Measurements from ENCODE around the gene LRRC4C. TPM values are rescaled to one million over a fixed set of nuclear protein-coding genes. Genes with fewer than 3 reads are reported as not detected.

LRRC4C gene
- total and polyA plus RNA-seq, 4 donors: 0.10 to 0.93 (median 0.30) TPM

DNA sequence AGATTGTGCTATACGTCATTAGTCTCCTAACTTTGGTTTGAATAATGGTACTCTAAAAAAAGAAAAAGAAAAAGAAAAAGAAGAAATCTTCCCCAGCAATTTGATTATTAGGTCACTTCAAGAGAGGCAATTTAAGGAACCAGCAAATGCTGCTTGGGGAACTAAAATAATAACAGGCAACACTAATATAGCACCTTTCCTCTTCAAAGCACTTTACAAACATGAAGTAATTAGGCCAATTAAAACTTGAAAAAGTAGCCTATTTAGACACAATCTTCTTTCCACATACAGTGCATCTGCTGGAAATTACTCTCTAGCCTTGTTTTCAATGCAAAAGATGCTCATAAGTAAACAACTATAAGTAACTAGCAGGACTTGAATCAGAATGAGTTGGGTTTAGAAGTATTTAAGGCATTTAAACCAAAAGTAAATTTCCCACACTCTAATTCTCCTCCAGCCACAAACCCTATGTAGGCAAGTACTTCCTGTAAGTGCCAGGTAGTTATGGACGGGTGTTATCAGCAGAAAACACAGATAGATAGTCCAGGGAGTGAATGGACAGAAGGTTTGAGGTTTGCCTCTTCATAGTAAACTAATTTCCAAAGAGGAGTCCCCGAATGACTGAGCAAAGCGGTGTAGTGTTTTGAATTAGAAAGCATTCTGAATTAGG lies 44.5 kb downstream of the LRRC4C start:
- 82% methylated on average over 4 of the region's 4 CpGs for WGBS
- no peaks in the 10 kb centered on the region for H3K36me3 ChIP-seq (ENCODE audit: control insufficient read depth in 4 of 4, insufficient read depth in 3 of 4, low read depth in 1 of 4, low read length in 3 of 4)
- TF ChIP-seq EGR1 (IDR thresholded peaks at IDR 0.05; ENCODE audit: low read depth in 2 of 2) (no peak), YY1 (IDR thresholded peaks at IDR 0.05) (no peak), RAD21 (IDR thresholded peaks at IDR 0.05) (no peak), HNF4G (IDR thresholded peaks at IDR 0.05) (no peak), HNF4A (conservative IDR thresholded peaks at IDR 0.05) (no peak)
- TF ChIP-seq, protein P1, sequence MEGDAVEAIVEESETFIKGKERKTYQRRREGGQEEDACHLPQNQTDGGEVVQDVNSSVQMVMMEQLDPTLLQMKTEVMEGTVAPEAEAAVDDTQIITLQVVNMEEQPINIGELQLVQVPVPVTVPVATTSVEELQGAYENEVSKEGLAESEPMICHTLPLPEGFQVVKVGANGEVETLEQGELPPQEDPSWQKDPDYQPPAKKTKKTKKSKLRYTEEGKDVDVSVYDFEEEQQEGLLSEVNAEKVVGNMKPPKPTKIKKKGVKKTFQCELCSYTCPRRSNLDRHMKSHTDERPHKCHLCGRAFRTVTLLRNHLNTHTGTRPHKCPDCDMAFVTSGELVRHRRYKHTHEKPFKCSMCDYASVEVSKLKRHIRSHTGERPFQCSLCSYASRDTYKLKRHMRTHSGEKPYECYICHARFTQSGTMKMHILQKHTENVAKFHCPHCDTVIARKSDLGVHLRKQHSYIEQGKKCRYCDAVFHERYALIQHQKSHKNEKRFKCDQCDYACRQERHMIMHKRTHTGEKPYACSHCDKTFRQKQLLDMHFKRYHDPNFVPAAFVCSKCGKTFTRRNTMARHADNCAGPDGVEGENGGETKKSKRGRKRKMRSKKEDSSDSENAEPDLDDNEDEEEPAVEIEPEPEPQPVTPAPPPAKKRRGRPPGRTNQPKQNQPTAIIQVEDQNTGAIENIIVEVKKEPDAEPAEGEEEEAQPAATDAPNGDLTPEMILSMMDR (IDR thresholded peaks at IDR 0.05; ENCODE audit: low read depth, low read length, missing input control): no peak
- TF ChIP-seq, protein P2, sequence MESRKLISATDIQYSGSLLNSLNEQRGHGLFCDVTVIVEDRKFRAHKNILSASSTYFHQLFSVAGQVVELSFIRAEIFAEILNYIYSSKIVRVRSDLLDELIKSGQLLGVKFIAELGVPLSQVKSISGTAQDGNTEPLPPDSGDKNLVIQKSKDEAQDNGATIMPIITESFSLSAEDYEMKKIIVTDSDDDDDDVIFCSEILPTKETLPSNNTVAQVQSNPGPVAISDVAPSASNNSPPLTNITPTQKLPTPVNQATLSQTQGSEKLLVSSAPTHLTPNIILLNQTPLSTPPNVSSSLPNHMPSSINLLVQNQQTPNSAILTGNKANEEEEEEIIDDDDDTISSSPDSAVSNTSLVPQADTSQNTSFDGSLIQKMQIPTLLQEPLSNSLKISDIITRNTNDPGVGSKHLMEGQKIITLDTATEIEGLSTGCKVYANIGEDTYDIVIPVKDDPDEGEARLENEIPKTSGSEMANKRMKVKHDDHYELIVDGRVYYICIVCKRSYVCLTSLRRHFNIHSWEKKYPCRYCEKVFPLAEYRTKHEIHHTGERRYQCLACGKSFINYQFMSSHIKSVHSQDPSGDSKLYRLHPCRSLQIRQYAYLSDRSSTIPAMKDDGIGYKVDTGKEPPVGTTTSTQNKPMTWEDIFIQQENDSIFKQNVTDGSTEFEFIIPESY (IDR thresholded peaks at IDR 0.05): no peak
- TF ChIP-seq, protein P3, sequence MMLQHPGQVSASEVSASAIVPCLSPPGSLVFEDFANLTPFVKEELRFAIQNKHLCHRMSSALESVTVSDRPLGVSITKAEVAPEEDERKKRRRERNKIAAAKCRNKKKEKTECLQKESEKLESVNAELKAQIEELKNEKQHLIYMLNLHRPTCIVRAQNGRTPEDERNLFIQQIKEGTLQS (IDR thresholded peaks at IDR 0.05): no peak
- no peaks in the 10 kb centered on the region for H3K4me1 ChIP-seq (ENCODE audit: control insufficient read depth in 4 of 4, insufficient read depth in 4 of 4, low read length in 3 of 4)
- H3K9me3 ChIP-seq (ENCODE audit: control insufficient read depth in 4 of 4, low read length in 3 of 4): no peaks in the 10 kb centered on the region
- no peaks in the 10 kb centered on the region for H3K27me3 ChIP-seq (ENCODE audit: control insufficient read depth in 4 of 4, insufficient read depth in 4 of 4, low read length in 3 of 4)
- no peak overlapping the region for H3K4me3 ChIP-seq (ENCODE audit: low read depth in 1 of 3, low read length in 3 of 3)
- no peak for DNase-seq (ENCODE audit: low spot score)
- no peak overlapping the region for H3K27ac ChIP-seq (ENCODE audit: low read depth in 1 of 2, low read length in 2 of 2)
- no peak overlapping the region for H3K9ac ChIP-seq (ENCODE audit: low read depth in 1 of 2, low read length in 2 of 2)

DNA sequence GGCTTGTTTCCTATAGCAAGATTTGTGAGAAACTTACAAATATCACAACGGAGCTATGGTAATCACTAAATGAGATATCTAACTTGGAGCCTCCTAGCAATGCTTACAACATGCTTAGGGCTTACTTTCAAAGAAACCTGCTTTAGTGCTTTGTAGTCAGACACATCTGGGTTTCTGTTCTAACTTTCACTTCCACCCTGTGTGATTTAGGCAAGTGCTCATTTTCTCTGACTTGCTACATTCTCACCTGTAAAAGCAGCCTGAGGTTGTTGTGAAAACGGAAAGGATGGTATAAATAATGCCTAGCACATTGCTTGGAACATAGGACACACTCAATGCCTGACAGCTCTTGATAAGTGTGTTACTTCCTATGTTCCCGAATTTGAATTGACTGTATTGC lies 45.6 kb downstream of the LRRC4C start:
- H3K27ac ChIP-seq (ENCODE audit: low read depth in 1 of 2, low read length in 2 of 2): no peak overlapping the region

More for the DNA sequence above, 45.6 kb downstream of the LRRC4C start:
- H3K27me3 ChIP-seq (ENCODE audit: control insufficient read depth in 4 of 4, insufficient read depth in 4 of 4, low read length in 3 of 4): no peaks in the 10 kb centered on the region
- H3K9ac ChIP-seq (ENCODE audit: low read depth in 1 of 2, low read length in 2 of 2): no peak overlapping the region
- no peak for TF ChIP-seq HNF4A (conservative IDR thresholded peaks at IDR 0.05)
- TF ChIP-seq, protein P4, sequence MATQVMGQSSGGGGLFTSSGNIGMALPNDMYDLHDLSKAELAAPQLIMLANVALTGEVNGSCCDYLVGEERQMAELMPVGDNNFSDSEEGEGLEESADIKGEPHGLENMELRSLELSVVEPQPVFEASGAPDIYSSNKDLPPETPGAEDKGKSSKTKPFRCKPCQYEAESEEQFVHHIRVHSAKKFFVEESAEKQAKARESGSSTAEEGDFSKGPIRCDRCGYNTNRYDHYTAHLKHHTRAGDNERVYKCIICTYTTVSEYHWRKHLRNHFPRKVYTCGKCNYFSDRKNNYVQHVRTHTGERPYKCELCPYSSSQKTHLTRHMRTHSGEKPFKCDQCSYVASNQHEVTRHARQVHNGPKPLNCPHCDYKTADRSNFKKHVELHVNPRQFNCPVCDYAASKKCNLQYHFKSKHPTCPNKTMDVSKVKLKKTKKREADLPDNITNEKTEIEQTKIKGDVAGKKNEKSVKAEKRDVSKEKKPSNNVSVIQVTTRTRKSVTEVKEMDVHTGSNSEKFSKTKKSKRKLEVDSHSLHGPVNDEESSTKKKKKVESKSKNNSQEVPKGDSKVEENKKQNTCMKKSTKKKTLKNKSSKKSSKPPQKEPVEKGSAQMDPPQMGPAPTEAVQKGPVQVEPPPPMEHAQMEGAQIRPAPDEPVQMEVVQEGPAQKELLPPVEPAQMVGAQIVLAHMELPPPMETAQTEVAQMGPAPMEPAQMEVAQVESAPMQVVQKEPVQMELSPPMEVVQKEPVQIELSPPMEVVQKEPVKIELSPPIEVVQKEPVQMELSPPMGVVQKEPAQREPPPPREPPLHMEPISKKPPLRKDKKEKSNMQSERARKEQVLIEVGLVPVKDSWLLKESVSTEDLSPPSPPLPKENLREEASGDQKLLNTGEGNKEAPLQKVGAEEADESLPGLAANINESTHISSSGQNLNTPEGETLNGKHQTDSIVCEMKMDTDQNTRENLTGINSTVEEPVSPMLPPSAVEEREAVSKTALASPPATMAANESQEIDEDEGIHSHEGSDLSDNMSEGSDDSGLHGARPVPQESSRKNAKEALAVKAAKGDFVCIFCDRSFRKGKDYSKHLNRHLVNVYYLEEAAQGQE (IDR thresholded peaks at IDR 0.05): no peak
- TF ChIP-seq, protein P1 (IDR thresholded peaks at IDR 0.05; ENCODE audit: low read depth, low read length, missing input control): no peak
- DNase-seq (ENCODE audit: low spot score): no peak
- H3K4me1 ChIP-seq (ENCODE audit: control insufficient read depth in 4 of 4, insufficient read depth in 4 of 4, low read length in 3 of 4): no peaks in the 10 kb centered on the region
- H3K4me3 ChIP-seq (ENCODE audit: low read depth in 1 of 3, low read length in 3 of 3): no peak overlapping the region
- H3K9me3 ChIP-seq (ENCODE audit: control insufficient read depth in 4 of 4, low read length in 3 of 4): no peaks in the 10 kb centered on the region
- no peaks in the 10 kb centered on the region for H3K36me3 ChIP-seq (ENCODE audit: control insufficient read depth in 4 of 4, insufficient read depth in 3 of 4, low read depth in 1 of 4, low read length in 3 of 4)
- WGBS: 48% methylated on average over 3 of the region's 3 CpGs

Data from liver (tissue), 9 donors.